ENCODE data around the gene IL13RA2.

DNA sequence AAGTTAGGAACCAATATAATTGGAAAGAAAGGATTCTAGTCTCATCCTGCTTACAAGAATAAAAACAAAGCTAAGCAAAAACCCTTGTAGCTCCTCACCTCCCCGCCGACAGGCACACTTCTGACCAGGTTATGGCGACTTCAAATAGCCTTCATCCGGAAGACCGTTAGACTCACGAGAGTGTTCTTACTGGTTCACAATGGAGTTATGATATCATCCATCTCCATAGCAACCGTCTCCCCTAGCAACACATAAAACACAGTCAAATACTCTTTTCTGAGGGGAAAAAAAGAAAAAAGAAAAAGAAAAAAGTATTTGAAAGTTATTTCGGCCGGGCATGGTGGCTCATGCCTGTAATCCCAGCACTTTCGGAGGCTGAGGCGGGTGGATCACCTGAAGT lies at the start of gene IL13RA2:
- TF ChIP-seq, protein P1, sequence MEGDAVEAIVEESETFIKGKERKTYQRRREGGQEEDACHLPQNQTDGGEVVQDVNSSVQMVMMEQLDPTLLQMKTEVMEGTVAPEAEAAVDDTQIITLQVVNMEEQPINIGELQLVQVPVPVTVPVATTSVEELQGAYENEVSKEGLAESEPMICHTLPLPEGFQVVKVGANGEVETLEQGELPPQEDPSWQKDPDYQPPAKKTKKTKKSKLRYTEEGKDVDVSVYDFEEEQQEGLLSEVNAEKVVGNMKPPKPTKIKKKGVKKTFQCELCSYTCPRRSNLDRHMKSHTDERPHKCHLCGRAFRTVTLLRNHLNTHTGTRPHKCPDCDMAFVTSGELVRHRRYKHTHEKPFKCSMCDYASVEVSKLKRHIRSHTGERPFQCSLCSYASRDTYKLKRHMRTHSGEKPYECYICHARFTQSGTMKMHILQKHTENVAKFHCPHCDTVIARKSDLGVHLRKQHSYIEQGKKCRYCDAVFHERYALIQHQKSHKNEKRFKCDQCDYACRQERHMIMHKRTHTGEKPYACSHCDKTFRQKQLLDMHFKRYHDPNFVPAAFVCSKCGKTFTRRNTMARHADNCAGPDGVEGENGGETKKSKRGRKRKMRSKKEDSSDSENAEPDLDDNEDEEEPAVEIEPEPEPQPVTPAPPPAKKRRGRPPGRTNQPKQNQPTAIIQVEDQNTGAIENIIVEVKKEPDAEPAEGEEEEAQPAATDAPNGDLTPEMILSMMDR (IDR thresholded peaks at IDR 0.05) = no peak
- TF ChIP-seq TAF1 (IDR thresholded peaks at IDR 0.05; ENCODE audit: borderline replicate concordance, low read depth, low read length) (no peak), SIN3A (IDR thresholded peaks at IDR 0.05; ENCODE audit: borderline replicate concordance, low read depth, low read length) (no peak), YY1 (IDR thresholded peaks at IDR 0.05; ENCODE audit: low read depth) (no peak), NFIC (IDR thresholded peaks at IDR 0.05; ENCODE audit: borderline replicate concordance) (no peak), RAD21 (IDR thresholded peaks at IDR 0.05; ENCODE audit: low read length) (no peak)
- TF ChIP-seq, protein P2, sequence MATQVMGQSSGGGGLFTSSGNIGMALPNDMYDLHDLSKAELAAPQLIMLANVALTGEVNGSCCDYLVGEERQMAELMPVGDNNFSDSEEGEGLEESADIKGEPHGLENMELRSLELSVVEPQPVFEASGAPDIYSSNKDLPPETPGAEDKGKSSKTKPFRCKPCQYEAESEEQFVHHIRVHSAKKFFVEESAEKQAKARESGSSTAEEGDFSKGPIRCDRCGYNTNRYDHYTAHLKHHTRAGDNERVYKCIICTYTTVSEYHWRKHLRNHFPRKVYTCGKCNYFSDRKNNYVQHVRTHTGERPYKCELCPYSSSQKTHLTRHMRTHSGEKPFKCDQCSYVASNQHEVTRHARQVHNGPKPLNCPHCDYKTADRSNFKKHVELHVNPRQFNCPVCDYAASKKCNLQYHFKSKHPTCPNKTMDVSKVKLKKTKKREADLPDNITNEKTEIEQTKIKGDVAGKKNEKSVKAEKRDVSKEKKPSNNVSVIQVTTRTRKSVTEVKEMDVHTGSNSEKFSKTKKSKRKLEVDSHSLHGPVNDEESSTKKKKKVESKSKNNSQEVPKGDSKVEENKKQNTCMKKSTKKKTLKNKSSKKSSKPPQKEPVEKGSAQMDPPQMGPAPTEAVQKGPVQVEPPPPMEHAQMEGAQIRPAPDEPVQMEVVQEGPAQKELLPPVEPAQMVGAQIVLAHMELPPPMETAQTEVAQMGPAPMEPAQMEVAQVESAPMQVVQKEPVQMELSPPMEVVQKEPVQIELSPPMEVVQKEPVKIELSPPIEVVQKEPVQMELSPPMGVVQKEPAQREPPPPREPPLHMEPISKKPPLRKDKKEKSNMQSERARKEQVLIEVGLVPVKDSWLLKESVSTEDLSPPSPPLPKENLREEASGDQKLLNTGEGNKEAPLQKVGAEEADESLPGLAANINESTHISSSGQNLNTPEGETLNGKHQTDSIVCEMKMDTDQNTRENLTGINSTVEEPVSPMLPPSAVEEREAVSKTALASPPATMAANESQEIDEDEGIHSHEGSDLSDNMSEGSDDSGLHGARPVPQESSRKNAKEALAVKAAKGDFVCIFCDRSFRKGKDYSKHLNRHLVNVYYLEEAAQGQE (IDR thresholded peaks at IDR 0.05; ENCODE audit: low read depth, low read length) = no peak
